ENCODE data around the gene TBC1D25. TPM values are rescaled to one million over a fixed set of nuclear protein-coding genes. Genes with fewer than 3 reads are reported as not detected.

Gene TBC1D25
- total RNA-seq, 2 experiments from 2014 or later, result 7.6 to 11.2 TPM

DNA sequence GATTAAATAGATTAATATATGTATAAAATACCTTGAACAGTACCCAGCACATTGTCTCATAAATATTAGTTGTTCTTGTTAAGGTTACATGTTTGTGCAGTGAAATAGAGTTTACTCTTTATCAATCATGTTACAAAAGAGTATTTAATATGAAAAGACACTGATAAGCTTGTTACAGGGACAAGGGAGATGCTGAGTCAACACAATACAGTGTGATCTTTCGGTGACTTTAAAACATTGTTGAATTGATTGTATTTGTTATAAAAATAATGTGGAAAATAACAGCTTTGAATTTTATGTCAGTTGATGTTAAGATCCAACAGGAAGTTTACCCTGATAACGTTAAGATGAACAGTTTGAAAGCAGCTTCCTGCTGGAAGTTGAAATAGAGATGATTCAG lies 56.4 kb downstream of the TBC1D25 start:
- intact Hi-C loops (cut with micrococcal nuclease; ENCODE audit: unreplicated experiment), result loop anchor here (2.0 kb wide), 1 partner anchor 121 kb away; no protein-coding TSS in a partner anchor
- peaks cover 24% of the 10 kb centered on the region for H3K4me1 ChIP-seq (ENCODE audit: insufficient read depth, low read length, poor library complexity, severe bottlenecking)
- 0 out of 2 replicates have a peak overlapping the region, but pooled peaks have one; percentile 51 for H2AFZ ChIP-seq (ENCODE audit: low read length)
- H3K9me3 ChIP-seq (ENCODE audit: low read length), result no peaks in the 10 kb centered on the region
- CTCF ChIA-PET (ENCODE audit: unreplicated experiment), result no interaction called here
- H3K4me2 ChIP-seq (ENCODE audit: low read length), result no peak overlapping the region
- no peaks in the 10 kb centered on the region for H4K20me1 ChIP-seq (ENCODE audit: insufficient read depth, low read length)
- POLR2A ChIA-PET, result interaction anchor here (1.0 kb wide), 1 partner anchor 56 kb away, joined by 4 read pairs; the partner anchor contains the start of gene TBC1D25
- no TSS peak for BruUV-seq (replicated peaks)
- H3K27ac ChIP-seq (ENCODE audit: low read depth, low read length, poor library complexity, severe bottlenecking), result no peak overlapping the region
- H3K36me3 ChIP-seq (ENCODE audit: insufficient read depth, low read length), result peaks cover 17% of the 10 kb centered on the region; the same call in 1 of the 2 replicates
- no peak overlapping the region for H3K4me3 ChIP-seq (ENCODE audit: low read depth, low read length, poor library complexity, severe bottlenecking)
- H3K9me2 ChIP-seq (ENCODE audit: insufficient read depth, low read length), result no peaks in the 10 kb centered on the region
- DNase-seq (ENCODE audit: low spot score), result no peak
- H3K79me2 ChIP-seq (ENCODE audit: insufficient read depth, low read depth, low read length), result no peaks in the 10 kb centered on the region
- no peak for TF ChIP-seq EZH2phosphoT487 (IDR thresholded peaks at IDR 0.05; ENCODE audit: borderline replicate concordance, low read depth, low read length)
- TF ChIP-seq CTCF (conservative IDR thresholded peaks at IDR 0.05; ENCODE audit: low read length), result no peak

DNA sequence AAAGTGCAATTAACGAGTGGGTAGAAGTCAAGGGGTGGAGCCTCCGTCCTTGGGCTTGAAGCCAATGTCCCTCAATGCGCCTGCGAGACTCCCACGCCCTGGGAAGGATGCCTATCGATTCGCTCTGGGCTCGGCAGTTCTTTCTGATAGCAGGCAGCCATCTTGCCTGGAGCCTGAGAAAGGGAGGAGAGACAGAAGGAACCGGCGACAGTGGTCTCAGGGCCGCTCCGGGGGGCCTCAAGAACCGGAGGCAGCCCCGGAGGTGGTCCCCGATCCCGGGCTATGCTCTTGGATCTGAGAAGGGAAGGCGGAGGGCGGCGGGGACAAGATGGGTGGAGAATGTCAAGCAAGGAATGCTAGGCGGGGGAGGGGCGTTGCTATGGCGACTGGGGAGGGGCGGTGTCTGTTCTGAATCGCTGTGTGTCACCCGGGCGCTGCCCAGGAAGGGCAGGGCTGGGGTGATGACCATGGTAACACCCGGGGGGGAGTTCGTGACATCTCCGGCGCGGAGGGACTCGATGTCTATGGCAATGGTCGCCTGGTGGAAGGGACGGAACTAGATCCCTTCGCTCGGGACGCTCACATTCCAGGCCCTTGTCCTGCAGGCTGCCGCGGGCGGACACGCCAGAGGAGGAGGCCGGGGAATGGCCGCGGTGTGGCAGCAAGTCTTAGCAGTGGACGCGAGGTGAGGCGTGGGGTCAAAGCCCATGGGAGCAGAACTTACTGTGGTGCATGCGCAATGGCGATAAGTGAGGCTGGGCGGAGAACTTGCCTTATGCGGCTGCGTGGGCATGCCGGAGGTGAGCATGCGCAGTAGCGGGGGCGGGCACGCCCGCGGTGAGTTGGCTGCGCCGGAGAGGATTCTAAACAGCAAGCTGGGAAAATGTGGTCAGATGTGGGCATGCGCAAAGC lies 58.1 kb downstream of the TBC1D25 start, which contains the start of gene WDR13:
Gene WDR13 (plus strand): TSS at position 140 of the 912 bp plus-strand sequence. CDS start 505 bp downstream, at position 645.
- TF ChIP-seq CTCF (conservative IDR thresholded peaks at IDR 0.05; ENCODE audit: low read length) (no peak), EZH2phosphoT487 (IDR thresholded peaks at IDR 0.05; ENCODE audit: borderline replicate concordance, low read depth, low read length) (no peak)
- Histone ChIP-seq H3K4me2 (ENCODE audit: low read length) (peak within 1 kb of the TSS; percentile 72), H3K79me2 (ENCODE audit: insufficient read depth, low read depth, low read length) (no peaks in the 10 kb centered on the region), H3K9me2 (ENCODE audit: insufficient read depth, low read length) (no peaks in the 10 kb centered on the region), H3K36me3 (ENCODE audit: insufficient read depth, low read length) (peaks cover 17% of the 10 kb centered on the region; the same call in 1 of the 2 replicates), H4K20me1 (ENCODE audit: insufficient read depth, low read length) (no peaks in the 10 kb centered on the region), H2AFZ (ENCODE audit: low read length) (peak within 1 kb of the TSS; percentile 16; the same call in 1 of the 2 replicates), H3K9me3 (ENCODE audit: low read length) (no peaks in the 10 kb centered on the region), H3K27ac (ENCODE audit: low read depth, low read length, poor library complexity, severe bottlenecking) (peak within 1 kb of the TSS; percentile 71), H3K4me1 (ENCODE audit: insufficient read depth, low read length, poor library complexity, severe bottlenecking) (peaks cover 22% of the 10 kb centered on the region), H3K4me3 (ENCODE audit: low read depth, low read length, poor library complexity, severe bottlenecking) (peak within 1 kb of the TSS; percentile 79)
- intact Hi-C loops (cut with micrococcal nuclease; ENCODE audit: unreplicated experiment), result loop anchor here (2.0 kb wide), 1 partner anchor 123 kb away; no protein-coding TSS in a partner anchor
- CTCF ChIA-PET (ENCODE audit: unreplicated experiment), result no interaction called here
- POLR2A ChIA-PET, result no interaction called here
- DNase-seq (ENCODE audit: low spot score), result peak; percentile 89
- BruUV-seq (replicated peaks), result no TSS peak

Measured in OCI-LY7 (cell line).